Stimulated activated CD4-positive, alpha-beta T cell treated with anti-CD3 and anti-CD28 coated beads, Interleukin-12 subunit alpha, Interleukin-12 subunit beta, amount 100 ng/mL, for 24 hours (primary cell): Measurements from ENCODE around the gene RBM25.
"Not testable (repeated sequence)": the region's sequence is repeated elsewhere in the genome, so short reads cannot be mapped to it uniquely, and the experiment has no call there.

Experiments used
- DNase-seq, 2 experiments: peaks; one replicate each; pipeline ENCODE4 v3.0.0-alpha.2; 2020; ENCODE audit warnings: low read depth in 2 of 2

The RBM25 gene

DNA sequence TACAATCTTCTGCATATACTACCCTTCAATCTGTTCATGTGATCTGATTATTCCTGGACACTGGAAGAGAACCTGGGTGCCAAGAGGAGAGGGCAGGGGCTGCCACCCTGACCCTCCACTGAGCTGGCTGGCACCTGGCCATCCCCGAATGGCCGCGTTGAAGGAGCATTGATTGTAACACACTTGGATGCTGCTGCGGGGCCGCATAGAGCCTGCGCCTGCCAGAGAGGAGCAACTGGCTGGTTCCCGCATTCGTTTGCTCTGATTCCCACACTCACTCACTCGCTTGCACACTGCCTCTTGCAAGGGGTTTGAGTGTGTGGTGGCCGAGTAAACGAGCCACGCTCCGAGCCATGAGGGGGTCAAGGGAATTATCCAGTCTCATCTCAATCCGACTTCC is 110.4 kb downstream of the RBM25 start:
- DNase-seq: no peak

DNA sequence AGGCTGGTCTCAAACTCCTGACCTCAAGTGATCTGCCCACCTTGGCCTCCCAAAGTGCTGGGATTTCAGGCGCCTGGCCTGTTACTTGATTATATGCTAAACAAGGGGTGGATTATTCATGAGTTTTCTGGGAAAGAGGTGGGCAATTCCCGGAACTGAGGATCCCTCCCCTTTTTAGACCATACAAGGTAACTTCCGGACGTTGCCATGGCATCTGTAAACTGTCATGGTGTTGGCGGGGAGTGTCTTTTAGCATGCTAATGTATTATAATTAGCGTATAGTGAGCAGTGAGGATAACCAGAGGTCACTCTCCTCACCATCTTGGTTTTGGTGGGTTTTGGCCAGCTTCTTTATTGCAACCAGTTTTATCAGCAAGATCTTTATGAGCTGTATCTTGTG is 111.5 kb downstream of the RBM25 start:
- not testable (repeated sequence) for DNase-seq

GRCh38 chr14:73170686-73171085 is 112.4 kb downstream of the RBM25 start:
- no peak for DNase-seq

- no peak for DNase-seq
These were observed 114.2 kb downstream of the RBM25 start for GRCh38 chr14:73172500-73172899.

DNA sequence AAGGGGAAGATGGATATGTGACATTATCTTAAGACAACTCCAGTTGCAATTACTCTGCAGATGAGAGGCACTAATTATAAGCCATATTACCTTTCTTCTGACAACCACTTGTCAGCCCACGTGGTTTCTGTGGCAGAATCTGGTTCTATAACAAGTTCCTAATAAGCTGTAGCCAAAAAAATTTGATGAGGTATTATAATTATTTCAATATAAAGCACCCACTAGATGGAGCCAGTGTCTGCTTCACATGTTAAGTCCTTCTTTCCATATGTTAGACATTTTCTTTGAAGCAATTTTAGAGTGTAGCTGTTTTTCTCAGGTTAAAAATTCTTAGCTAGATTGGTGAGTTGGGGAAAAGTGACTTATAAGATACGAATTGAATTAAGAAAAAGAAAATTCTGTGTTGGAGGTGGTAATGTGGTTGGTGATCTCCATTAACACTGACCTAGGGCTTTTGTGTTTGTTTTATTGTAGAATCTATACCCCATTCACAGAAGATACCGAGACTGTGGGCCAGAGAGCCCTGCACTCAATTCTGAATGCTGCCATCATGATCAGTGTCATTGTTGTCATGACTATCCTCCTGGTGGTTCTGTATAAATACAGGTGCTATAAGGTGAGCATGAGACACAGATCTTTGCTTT is 114.9 kb downstream of the RBM25 start:
- DNase-seq: no peak
